GM23248 (cell line): Measurements from ENCODE around the gene PEAK3.

ENCODE experiments used
- EZH2 ChIP-seq: fragments of 200-600 bp; sonication (generic); IDR thresholded peaks from 2 replicates; pipeline ENCODE4 v1.6.1; 2018; ENCODE audit warnings: antibody characterized with exemption, mild to moderate bottlenecking; ENCODE audit not compliant: insufficient read depth, poor library complexity, severe bottlenecking
- EZH2phosphoT487 ChIP-seq: fragments of 200-600 bp; sonication (generic); IDR thresholded peaks from 2 replicates; pipeline ENCODE4 v1.6.1; 2018; ENCODE audit warnings: antibody characterized with exemption, moderate library complexity, mild to moderate bottlenecking, low read depth; ENCODE audit not compliant: insufficient read depth

GRCh38 chr19:2327773-2328400 is 45.9 kb upstream of the PEAK3 start:
- TF ChIP-seq EZH2 (no peak), EZH2phosphoT487 (no peak)
